Activated T-helper 17 cell treated with anti-CD3 and anti-CD28 coated beads, Interleukin-2, amount 50 U/mL, for 72 hours (primary cell): Measurements from ENCODE around the gene AP4M1. TPM values are rescaled to one million over a fixed set of nuclear protein-coding genes. Genes with fewer than 3 reads are reported as not detected.
A peak's percentile ranks its signal among the peaks of the same experiment; 100 is the strongest.

Source experiments
- ATAC-seq: fragments of 150-1000 bp; cut with Tn5 transposase; replicated peaks from 2 replicates; pipeline ENCODE4 v1.10.0; 2021; ENCODE audit warnings: mild to moderate bottlenecking, moderate library complexity
- H3K27ac Mint-ChIP-seq: one replicate; pipeline ENCODE4 v1.8.0; 2022; ENCODE audit warnings: mixed read lengths
- H3K27me3 Mint-ChIP-seq: one replicate; pipeline ENCODE4 v1.8.0; 2022; ENCODE audit warnings: mixed read lengths
- H3K36me3 Mint-ChIP-seq: one replicate; pipeline ENCODE4 v1.8.0; 2022; ENCODE audit warnings: low read depth, mild to moderate bottlenecking, mixed read lengths
- H3K4me1 Mint-ChIP-seq: one replicate; pipeline ENCODE4 v1.8.0; 2022; ENCODE audit warnings: mixed read lengths
- H3K4me3 Mint-ChIP-seq: one replicate; pipeline ENCODE4 v1.8.0; 2022; ENCODE audit warnings: mild to moderate bottlenecking, mixed read lengths
- H3K9me3 Mint-ChIP-seq: one replicate; pipeline ENCODE4 v1.8.0; 2022; ENCODE audit warnings: mixed read lengths
- total RNA-seq, 2 donors: library from RNA; stranded (reverse); gene quantifications; one replicate each; pipeline ENCODE4 v1.2.3, GENCODE V29; 2022

AP4M1 gene
- total RNA-seq, 2 donors from 2014 or later: 8.2 to 12.7 TPM

GRCh38 chr7:100091411-100092181 is 9.8 kb upstream of the AP4M1 start:
- Mint-ChIP-seq H3K27ac (peak overlapping the region; percentile 63), H3K4me1 (peaks cover 18% of the 10 kb centered on the region), H3K27me3 (no peaks in the 10 kb centered on the region), H3K9me3 (no peaks in the 10 kb centered on the region), H3K36me3 (peaks cover 79% of the 10 kb centered on the region), H3K4me3 (no peak overlapping the region)
- ATAC-seq: no peak

GRCh38 chr7:100093054-100093453 is 8.4 kb upstream of the AP4M1 start:
- H3K4me3 Mint-ChIP-seq: no peak overlapping the region
- ATAC-seq: no peak
- H3K4me1 Mint-ChIP-seq: peaks cover 20% of the 10 kb centered on the region
- peaks cover 94% of the 10 kb centered on the region for H3K36me3 Mint-ChIP-seq
- H3K27ac Mint-ChIP-seq: no peak overlapping the region
- H3K9me3 Mint-ChIP-seq: no peaks in the 10 kb centered on the region
- no peaks in the 10 kb centered on the region for H3K27me3 Mint-ChIP-seq

- Mint-ChIP-seq H3K27me3 (no peaks in the 10 kb centered on the region), H3K4me1 (peaks cover 25% of the 10 kb centered on the region), H3K9me3 (no peaks in the 10 kb centered on the region), H3K4me3 (no peak overlapping the region), H3K27ac (no peak overlapping the region), H3K36me3 (peaks cover 98% of the 10 kb centered on the region)
- no peak for ATAC-seq
Measured at GRCh38 chr7:100093498-100093897, 7.9 kb upstream of the AP4M1 start.

DNA sequence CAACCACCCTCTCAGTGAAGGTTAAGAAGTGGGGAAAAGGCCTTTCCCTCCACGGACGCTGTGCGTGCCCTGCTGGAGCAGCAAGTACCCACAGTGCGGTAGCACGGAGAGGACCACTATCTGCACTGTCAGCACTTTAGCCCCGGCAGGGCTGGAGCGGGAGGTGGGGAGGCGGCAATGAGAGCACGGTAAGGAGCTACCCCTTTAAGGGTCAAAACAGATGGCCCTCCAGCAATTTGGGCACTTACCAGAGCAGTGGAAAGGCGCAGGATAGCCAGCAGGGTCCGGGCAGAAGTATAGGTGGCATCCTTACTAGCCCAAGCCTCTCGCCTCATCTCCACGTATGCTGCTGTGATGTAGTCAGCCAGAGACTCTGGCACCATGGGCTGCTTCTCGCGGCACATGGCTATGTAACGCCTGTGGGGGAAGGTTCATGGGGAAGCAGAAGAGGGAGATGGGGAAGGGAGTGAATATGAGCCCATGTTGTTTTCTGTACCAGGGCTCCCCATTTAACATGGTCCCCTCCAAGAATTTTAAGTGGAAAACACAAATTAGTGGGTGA is 7.4 kb upstream of the AP4M1 start:
- Mint-ChIP-seq H3K27me3 (no peaks in the 10 kb centered on the region), H3K4me3 (no peak overlapping the region), H3K27ac (no peak overlapping the region), H3K36me3 (peaks cover 100% of the 10 kb centered on the region), H3K4me1 (peaks cover 30% of the 10 kb centered on the region), H3K9me3 (no peaks in the 10 kb centered on the region)
- ATAC-seq: no peak

DNA sequence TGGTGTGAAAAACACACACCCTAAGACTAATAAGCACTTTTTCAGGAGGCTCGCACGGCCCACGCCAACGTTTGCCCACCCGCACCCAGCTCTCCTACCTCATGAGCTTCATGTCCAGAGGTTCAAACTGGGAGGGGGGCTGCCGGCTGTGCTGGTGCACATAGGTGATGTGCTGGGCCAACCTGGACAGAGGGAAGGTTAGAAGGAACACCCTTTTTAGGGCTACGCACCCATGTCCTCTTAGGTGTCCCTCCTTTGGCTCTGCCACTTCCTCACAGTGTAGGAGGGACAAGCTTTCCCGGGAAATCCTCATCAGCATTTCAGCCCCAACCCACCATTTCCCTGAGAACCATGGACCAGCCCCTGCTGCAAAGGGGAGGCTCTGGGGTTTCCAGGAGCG is 6.2 kb upstream of the AP4M1 start:
- H3K4me1 Mint-ChIP-seq: peaks cover 32% of the 10 kb centered on the region
- no peaks in the 10 kb centered on the region for H3K27me3 Mint-ChIP-seq
- H3K4me3 Mint-ChIP-seq: no peak overlapping the region
- no peak overlapping the region for H3K27ac Mint-ChIP-seq
- no peaks in the 10 kb centered on the region for H3K9me3 Mint-ChIP-seq
- ATAC-seq: no peak
- H3K36me3 Mint-ChIP-seq: peaks cover 100% of the 10 kb centered on the region

- Mint-ChIP-seq H3K4me3 (no peak overlapping the region), H3K27me3 (no peaks in the 10 kb centered on the region), H3K4me1 (peaks cover 28% of the 10 kb centered on the region), H3K36me3 (peaks cover 100% of the 10 kb centered on the region), H3K27ac (no peak overlapping the region), H3K9me3 (no peaks in the 10 kb centered on the region)
- no peak for ATAC-seq
Measured at GRCh38 chr7:100095704-100096103, 5.7 kb upstream of the AP4M1 start.

DNA sequence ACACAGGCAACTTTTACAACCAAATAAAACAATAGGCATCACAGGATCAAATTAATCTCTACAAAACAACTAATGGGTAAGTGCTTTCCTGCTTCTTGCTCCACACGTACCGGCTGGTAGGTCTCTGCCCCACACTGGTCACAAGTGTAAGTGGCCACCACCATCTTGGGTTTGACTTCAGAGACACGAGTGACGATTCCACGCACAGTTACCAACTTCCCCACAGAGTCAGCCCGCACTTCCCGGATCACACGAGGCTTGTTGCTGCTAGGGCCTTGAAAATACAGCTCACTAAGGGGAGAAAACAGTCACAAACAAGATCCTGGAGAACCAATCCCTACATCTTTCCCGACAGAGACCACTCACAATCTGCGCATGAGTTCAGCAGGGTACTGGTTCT is 2.5 kb upstream of the AP4M1 start:
- ATAC-seq: no peak
- peak overlapping the region; percentile 76 for H3K27ac Mint-ChIP-seq
- peaks cover 89% of the 10 kb centered on the region for H3K36me3 Mint-ChIP-seq
- peak overlapping the region; percentile 89 for H3K4me3 Mint-ChIP-seq
- H3K4me1 Mint-ChIP-seq: peaks cover 28% of the 10 kb centered on the region
- no peaks in the 10 kb centered on the region for H3K27me3 Mint-ChIP-seq
- no peaks in the 10 kb centered on the region for H3K9me3 Mint-ChIP-seq

- Mint-ChIP-seq H3K4me1 (peaks cover 28% of the 10 kb centered on the region), H3K4me3 (peak overlapping the region; percentile 89), H3K27me3 (no peaks in the 10 kb centered on the region), H3K9me3 (no peaks in the 10 kb centered on the region), H3K36me3 (peaks cover 86% of the 10 kb centered on the region), H3K27ac (peak overlapping the region; percentile 90)
- no peak for ATAC-seq
Measured at GRCh38 chr7:100099452-100099851, 2.0 kb upstream of the AP4M1 start.

GRCh38 chr7:100100420-100101015 is 925 bp upstream of the AP4M1 start:
- no peaks in the 10 kb centered on the region for H3K27me3 Mint-ChIP-seq
- H3K36me3 Mint-ChIP-seq: peaks cover 75% of the 10 kb centered on the region
- no peaks in the 10 kb centered on the region for H3K9me3 Mint-ChIP-seq
- peak; percentile 83 for ATAC-seq
- H3K4me1 Mint-ChIP-seq: peaks cover 28% of the 10 kb centered on the region
- peak overlapping the region; percentile 89 for H3K4me3 Mint-ChIP-seq
- peak overlapping the region; percentile 90 for H3K27ac Mint-ChIP-seq

DNA sequence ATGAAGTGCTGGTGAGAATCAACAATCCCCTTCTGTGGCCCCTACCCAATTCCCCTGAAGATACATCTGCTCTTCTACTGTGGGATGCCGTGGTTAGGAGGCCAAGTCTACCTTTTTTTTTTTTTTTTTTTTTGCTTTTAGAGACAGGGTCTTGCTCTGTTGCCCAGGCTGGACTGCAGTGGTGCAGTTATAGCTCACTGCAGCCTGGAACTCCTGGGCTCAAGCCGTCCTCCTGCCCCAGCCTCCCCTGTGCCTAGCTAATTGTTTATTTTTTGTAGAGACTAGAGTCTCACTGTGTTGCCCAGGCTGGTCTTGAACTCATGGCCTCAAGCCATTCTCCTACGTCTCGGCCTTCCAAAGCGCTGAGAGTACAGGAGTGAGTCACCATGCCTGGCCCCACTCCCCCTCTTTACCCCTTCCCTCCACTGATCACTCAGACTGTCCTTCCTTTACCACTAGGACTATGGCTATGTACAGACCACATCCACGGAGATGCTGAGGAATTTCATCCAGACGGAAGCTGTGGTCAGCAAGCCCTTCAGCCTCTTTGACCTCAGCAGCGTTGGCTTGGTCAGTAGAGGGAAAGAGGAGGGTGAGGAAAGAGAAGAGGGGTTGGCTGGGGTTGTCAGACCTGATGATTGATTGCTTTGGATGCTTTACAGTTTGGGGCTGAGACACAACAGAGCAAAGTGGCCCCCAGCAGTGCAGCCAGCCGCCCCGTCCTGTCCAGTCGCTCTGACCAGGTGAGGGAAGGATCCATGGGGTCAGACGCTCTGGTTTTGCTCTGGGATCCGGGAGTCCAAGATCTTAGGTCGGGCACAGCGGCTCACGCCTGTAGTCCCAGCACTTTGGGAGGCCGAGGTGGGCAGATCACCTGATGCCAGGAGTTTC is 1.8 kb downstream of the AP4M1 start:
- no peak for ATAC-seq
- peak overlapping the region; percentile 87 for H3K27ac Mint-ChIP-seq
- peaks cover 66% of the 10 kb centered on the region for H3K36me3 Mint-ChIP-seq
- H3K27me3 Mint-ChIP-seq: no peaks in the 10 kb centered on the region
- H3K9me3 Mint-ChIP-seq: no peaks in the 10 kb centered on the region
- H3K4me1 Mint-ChIP-seq: peaks cover 23% of the 10 kb centered on the region
- H3K4me3 Mint-ChIP-seq: peak overlapping the region; percentile 89

DNA sequence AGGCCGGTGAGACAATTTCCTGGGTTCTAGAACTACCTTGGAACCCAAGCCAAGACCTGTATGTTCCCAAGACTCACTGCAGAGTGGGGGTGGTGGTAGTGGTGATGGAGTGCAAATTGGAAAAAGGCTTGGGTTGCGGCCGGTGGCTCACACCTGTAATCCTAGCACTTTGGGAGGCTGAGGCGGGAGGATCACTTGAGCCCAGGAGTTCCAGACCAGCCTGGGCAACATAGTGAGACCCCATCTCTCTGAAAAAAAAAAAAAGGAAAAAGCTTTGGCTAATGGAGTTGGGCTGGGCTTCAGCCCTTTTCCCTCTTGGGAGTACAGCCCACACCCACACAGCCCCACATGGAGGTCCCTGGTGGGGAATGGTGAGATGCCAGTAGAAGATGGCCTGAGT is 4.1 kb downstream of the AP4M1 start:
- H3K4me1 Mint-ChIP-seq: peaks cover 5% of the 10 kb centered on the region
- no peak overlapping the region for H3K27ac Mint-ChIP-seq
- no peak for ATAC-seq
- H3K36me3 Mint-ChIP-seq: peaks cover 66% of the 10 kb centered on the region
- H3K4me3 Mint-ChIP-seq: no peak overlapping the region
- no peaks in the 10 kb centered on the region for H3K9me3 Mint-ChIP-seq
- H3K27me3 Mint-ChIP-seq: no peaks in the 10 kb centered on the region

DNA sequence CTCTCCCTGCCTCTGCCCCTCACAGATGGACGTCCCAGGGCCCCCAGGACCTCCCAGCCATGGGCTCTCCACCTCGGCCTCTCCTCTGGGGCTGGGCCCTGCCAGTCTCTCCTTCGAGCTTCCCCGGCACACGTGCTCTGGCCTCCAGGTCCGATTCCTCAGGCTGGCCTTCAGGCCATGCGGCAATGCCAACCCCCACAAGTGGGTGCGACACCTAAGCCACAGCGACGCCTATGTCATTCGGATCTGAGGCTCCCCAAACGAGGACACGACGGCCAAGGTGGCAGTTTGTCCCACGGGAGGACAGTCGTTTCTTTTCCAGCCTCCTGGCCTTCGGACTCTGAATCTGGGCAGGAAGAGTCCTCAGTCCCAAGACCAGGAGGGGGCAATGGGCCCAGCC is 5.2 kb downstream of the AP4M1 start:
- Mint-ChIP-seq H3K27me3 (no peaks in the 10 kb centered on the region), H3K36me3 (peaks cover 66% of the 10 kb centered on the region), H3K4me3 (no peak overlapping the region), H3K4me1 (peaks cover 5% of the 10 kb centered on the region), H3K9me3 (no peaks in the 10 kb centered on the region), H3K27ac (no peak overlapping the region)
- ATAC-seq: no peak

GRCh38 chr7:100107125-100107737 is 5.8 kb downstream of the AP4M1 start:
- Mint-ChIP-seq H3K4me3 (no peak overlapping the region), H3K27ac (no peak overlapping the region), H3K4me1 (peaks cover 5% of the 10 kb centered on the region), H3K36me3 (peaks cover 69% of the 10 kb centered on the region), H3K9me3 (no peaks in the 10 kb centered on the region), H3K27me3 (no peaks in the 10 kb centered on the region)
- ATAC-seq: no peak

GRCh38 chr7:100107890-100108289 is 6.4 kb downstream of the AP4M1 start:
- Mint-ChIP-seq H3K36me3 (peaks cover 76% of the 10 kb centered on the region), H3K9me3 (no peaks in the 10 kb centered on the region), H3K4me3 (no peak overlapping the region), H3K27me3 (no peaks in the 10 kb centered on the region), H3K4me1 (no peaks in the 10 kb centered on the region), H3K27ac (no peak overlapping the region)
- ATAC-seq: no peak
